Dendritic cell treated with granulocyte-macrophage colony-stimulating factor and Interleukin-4, amounts not matched to agents 40 ng/mL and 50 ng/mL, for 4 days (primary cell): ENCODE results near the gene NHERF2.

ENCODE experiments used
- H3K27ac Mint-ChIP-seq: one replicate; pipeline ENCODE4 v1.8.0; 2022; ENCODE audit warnings: mild to moderate bottlenecking, mixed read lengths
- H3K27me3 Mint-ChIP-seq: one replicate; pipeline ENCODE4 v1.8.0; 2022; ENCODE audit warnings: mild to moderate bottlenecking, mixed read lengths
- H3K36me3 Mint-ChIP-seq: one replicate; pipeline ENCODE4 v1.8.0; 2022; ENCODE audit warnings: low read depth, mixed read lengths
- H3K4me1 Mint-ChIP-seq: one replicate; pipeline ENCODE4 v1.8.0; 2022; ENCODE audit warnings: low read depth, mixed read lengths
- H3K4me3 Mint-ChIP-seq: one replicate; pipeline ENCODE4 v1.8.0; 2022; ENCODE audit warnings: mild to moderate bottlenecking, moderate library complexity, mixed read lengths
- H3K9me3 Mint-ChIP-seq: one replicate; pipeline ENCODE4 v1.8.0; 2022; ENCODE audit warnings: mixed read lengths
- intact Hi-C: fragments of 100-400 bp; cut with micrococcal nuclease; formaldehyde crosslinking; loops from one replicate; pipeline ENCODE4 v1.15.0; 2022

NHERF2 gene

DNA sequence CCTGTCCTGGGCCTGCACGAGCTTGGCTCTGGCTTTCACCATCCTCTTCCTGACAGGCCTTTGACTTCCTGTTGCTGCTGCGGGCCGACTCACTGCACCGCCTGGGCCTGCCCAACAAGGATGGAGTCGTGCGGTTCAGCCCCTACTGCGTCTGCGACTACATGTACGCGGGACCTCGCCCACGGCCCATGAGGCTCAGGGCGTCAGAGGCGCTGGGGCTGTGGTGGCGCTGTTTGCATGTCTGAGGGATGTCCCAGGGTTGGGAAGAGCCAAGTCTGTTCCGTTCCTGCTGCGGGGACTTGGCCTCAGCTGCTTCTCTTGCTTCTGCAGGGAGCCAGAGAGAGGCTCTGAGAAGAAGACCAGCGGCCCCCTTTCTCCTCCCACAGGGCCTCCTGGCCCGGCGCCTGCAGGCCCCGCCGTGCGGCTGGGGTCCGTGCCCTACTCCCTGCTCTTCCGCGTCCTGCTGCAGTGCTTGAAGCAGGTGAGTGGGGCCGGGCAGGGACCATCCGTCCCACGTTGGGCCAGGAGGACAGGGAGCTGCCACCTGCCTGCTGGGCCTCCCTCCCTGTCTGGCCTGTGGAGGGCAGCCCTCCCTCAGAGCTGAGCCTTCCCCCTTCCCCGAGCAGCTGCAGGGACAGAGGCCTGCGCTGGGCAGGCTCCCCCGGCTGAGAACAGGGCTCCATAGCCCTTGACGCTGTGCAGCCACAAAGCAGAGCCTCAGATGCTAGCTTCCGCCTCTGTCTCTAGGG lies 44.9 kb downstream of the NHERF2 start:
- no peaks in the 10 kb centered on the region for H3K27me3 Mint-ChIP-seq
- no peak overlapping the region for H3K4me3 Mint-ChIP-seq
- peaks cover 100% of the 10 kb centered on the region for H3K36me3 Mint-ChIP-seq
- no peaks in the 10 kb centered on the region for H3K4me1 Mint-ChIP-seq
- H3K27ac Mint-ChIP-seq = no peak overlapping the region
- intact Hi-C loops = no loop called here
- no peaks in the 10 kb centered on the region for H3K9me3 Mint-ChIP-seq

DNA sequence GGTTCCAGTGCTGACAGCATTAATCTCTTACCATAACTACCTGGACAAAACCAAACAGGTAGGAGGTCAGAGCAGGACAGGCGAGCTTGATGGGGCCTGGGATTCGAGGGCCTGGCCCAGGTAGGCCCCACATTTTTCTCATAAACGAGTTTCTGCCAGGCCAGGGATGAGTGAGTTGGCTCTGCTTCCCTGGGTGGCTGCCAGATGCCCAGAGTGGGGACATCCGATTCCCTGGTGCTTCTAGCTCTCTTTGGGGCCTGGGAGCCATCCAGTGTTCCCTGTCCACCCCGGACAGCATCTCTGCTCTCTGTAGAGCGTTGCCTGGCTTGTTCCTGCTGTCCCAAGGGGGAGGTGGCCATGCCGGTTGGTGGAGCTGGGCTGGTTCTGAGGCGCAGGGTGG lies 46.2 kb downstream of the NHERF2 start:
- H3K36me3 Mint-ChIP-seq = peaks cover 100% of the 10 kb centered on the region
- no peaks in the 10 kb centered on the region for H3K9me3 Mint-ChIP-seq
- no peaks in the 10 kb centered on the region for H3K27me3 Mint-ChIP-seq
- no peaks in the 10 kb centered on the region for H3K4me1 Mint-ChIP-seq
- no peak overlapping the region for H3K4me3 Mint-ChIP-seq
- intact Hi-C loops = no loop called here
- no peak overlapping the region for H3K27ac Mint-ChIP-seq

DNA sequence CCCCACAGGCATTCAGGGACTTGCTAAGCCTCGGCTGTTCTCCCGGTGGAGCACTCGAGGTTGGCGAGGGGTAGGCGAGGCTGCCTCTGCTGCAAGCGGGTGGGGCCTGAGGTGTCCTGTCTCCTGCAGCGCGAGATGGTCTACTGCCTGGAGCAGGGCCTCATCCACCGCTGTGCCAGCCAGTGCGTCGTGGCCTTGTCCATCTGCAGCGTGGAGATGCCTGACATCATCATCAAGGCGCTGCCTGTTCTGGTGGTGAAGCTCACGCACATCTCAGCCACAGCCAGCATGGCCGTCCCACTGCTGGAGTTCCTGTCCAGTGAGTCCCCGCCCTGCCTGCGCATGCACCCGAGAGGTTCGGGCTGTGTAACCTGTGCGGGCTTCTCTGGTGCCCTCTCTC lies 47.4 kb downstream of the NHERF2 start:
- no peak overlapping the region for H3K4me3 Mint-ChIP-seq
- H3K9me3 Mint-ChIP-seq = no peaks in the 10 kb centered on the region
- H3K36me3 Mint-ChIP-seq = peaks cover 100% of the 10 kb centered on the region
- intact Hi-C loops = no loop called here
- no peaks in the 10 kb centered on the region for H3K4me1 Mint-ChIP-seq
- no peak overlapping the region for H3K27ac Mint-ChIP-seq
- no peaks in the 10 kb centered on the region for H3K27me3 Mint-ChIP-seq

DNA sequence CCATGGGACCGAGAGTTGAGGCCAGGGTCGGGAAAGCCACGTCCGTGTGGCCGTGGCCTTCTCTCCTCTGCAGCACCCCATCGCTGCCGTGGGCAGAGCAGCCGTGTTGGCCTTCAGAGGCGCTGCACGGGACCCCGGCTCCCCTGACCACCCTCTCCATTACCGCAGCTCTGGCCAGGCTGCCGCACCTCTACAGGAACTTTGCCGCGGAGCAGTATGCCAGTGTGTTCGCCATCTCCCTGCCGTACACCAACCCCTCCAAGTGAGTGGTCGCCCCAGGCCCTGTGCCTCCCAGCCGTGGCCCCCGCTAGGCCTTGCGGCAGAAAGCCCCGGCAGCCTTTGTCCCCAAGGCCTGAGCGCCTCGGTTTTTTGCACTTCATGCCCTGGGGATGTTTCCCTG lies 48.9 kb downstream of the NHERF2 start:
- Mint-ChIP-seq H3K27ac (no peak overlapping the region), H3K4me1 (no peaks in the 10 kb centered on the region), H3K4me3 (no peak overlapping the region), H3K27me3 (no peaks in the 10 kb centered on the region), H3K9me3 (no peaks in the 10 kb centered on the region), H3K36me3 (peaks cover 100% of the 10 kb centered on the region)
- intact Hi-C loops = no loop called here

DNA sequence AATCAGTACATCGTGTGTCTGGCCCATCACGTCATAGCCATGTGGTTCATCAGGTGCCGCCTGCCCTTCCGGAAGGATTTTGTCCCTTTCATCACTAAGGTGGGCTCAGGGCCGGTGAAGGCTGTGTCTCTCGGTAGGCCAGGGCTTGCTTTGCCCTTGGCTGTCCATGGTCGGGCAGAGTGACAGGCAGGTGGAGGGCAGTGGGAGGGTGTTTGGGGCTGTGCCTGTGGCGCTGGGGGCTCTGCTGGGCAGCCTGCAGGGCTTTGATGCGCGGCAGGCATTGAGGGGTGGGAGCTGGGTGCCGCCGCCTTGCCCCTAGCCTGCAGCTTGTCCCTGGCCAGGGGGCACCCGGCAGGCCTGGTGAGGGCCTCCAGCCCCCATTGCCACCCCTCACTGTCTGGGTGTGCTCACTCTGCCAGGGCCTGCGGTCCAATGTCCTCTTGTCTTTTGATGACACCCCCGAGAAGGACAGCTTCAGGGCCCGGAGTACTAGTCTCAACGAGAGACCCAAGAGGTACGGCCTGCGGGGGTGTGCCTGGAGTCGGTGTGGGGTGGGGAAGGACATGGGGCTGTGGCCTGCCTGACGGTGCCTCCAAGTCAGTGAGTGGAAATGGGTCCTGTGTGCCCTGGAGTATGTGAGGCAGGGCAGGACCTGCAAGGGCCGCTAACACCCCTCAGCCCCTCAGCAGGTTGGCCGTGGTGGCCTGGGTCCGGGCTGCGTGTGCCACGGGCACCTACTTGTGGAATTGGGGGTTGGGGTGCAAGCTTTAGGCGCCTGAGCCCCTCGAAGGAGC lies 49.6 kb downstream of the NHERF2 start:
- Mint-ChIP-seq H3K4me1 (no peaks in the 10 kb centered on the region), H3K9me3 (no peaks in the 10 kb centered on the region), H3K4me3 (no peak overlapping the region), H3K36me3 (peaks cover 100% of the 10 kb centered on the region), H3K27ac (no peak overlapping the region), H3K27me3 (no peaks in the 10 kb centered on the region)
- intact Hi-C loops = no loop called here

DNA sequence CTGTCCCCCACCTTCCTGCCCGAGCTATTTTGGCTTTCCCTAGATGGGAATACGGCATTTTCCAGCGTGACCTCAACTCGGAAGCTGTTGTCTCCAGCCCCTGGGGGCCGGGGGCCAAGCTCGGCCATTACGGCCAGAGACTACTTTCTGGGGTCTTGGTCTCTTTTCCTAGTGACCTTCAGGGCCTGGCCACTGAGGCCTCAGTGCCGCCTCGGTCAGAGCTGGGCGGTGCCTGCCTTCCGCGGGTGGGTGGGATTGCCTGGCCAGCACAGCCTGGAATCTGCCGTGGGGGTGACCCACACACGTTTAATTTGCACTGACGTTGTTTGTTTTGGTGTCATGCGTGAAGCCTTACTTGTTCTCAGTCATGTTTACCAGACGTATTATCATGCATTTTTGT lies 50.3 kb downstream of the NHERF2 start:
- H3K4me1 Mint-ChIP-seq = no peaks in the 10 kb centered on the region
- H3K27me3 Mint-ChIP-seq = no peaks in the 10 kb centered on the region
- H3K9me3 Mint-ChIP-seq = no peaks in the 10 kb centered on the region
- intact Hi-C loops = no loop called here
- H3K27ac Mint-ChIP-seq = no peak overlapping the region
- H3K36me3 Mint-ChIP-seq = peaks cover 100% of the 10 kb centered on the region
- no peak overlapping the region for H3K4me3 Mint-ChIP-seq

DNA sequence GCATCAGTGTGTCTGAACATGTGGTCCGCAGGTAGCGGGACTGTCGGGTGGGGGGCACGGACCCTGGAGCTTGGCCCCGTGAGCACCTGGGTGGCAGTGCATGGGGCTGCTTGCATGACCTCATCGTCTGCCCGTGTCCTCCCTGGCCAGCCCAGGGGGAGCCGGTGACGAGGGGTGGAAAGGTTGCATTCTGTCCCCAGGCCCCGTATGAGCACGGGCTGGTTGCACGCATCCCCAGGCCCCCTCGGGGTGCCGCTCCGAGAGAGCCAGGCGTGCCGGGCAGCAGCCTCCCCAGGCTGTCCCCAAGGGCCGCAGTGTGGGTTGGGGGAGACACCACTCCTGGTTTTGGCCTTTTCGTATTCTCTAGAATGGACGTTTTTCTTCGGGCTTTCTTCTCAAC lies 51.0 kb downstream of the NHERF2 start:
- intact Hi-C loops = no loop called here
- Mint-ChIP-seq H3K4me3 (no peak overlapping the region), H3K9me3 (no peaks in the 10 kb centered on the region), H3K4me1 (no peaks in the 10 kb centered on the region), H3K36me3 (peaks cover 100% of the 10 kb centered on the region), H3K27me3 (no peaks in the 10 kb centered on the region), H3K27ac (no peak overlapping the region)

DNA sequence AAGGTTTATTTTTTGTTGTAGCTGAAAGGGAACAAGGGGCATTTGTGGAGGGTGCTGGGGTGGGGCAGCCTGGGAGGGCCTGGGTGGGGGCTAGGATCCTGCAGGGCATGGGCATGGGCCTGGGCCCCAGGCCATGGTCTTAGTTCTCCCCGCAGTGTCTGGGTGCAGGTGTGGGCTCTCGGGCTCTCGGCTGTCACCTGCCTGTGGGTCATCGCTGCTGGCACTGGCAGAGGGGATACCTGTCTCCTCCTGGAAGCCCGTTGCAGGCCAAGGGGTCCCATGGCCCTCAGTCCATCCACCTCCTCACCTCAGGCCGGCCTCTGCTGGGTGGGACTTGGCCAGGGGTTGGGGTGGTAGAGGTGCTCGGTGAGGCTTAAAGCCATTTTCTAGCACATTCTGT lies 51.4 kb downstream of the NHERF2 start:
- no peaks in the 10 kb centered on the region for H3K4me1 Mint-ChIP-seq
- intact Hi-C loops = no loop called here
- H3K27ac Mint-ChIP-seq = no peak overlapping the region
- peaks cover 100% of the 10 kb centered on the region for H3K36me3 Mint-ChIP-seq
- no peak overlapping the region for H3K4me3 Mint-ChIP-seq
- no peaks in the 10 kb centered on the region for H3K27me3 Mint-ChIP-seq
- H3K9me3 Mint-ChIP-seq = no peaks in the 10 kb centered on the region

DNA sequence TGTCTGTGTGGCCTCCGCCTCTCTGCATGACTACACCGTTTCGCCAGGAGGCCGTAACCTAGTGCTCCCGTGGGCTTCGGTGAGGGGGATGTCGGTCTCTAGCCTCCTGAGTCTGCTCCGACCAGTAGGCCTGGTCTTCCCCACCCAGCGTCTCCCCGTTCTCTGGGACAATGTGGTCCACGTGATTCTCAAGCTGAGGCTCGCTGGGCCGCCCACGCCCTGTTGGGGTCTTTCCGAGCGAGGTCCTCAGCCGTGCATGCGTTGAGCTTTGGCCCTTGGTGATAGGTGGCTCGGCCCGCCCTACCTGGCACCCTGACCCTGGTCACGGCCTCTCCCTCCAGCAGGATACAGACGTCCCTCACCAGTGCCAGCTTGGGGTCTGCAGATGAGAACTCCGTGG lies 52.0 kb downstream of the NHERF2 start:
- intact Hi-C loops = no loop called here
- H3K27me3 Mint-ChIP-seq = no peaks in the 10 kb centered on the region
- H3K4me1 Mint-ChIP-seq = no peaks in the 10 kb centered on the region
- no peak overlapping the region for H3K27ac Mint-ChIP-seq
- no peaks in the 10 kb centered on the region for H3K9me3 Mint-ChIP-seq
- no peak overlapping the region for H3K4me3 Mint-ChIP-seq
- H3K36me3 Mint-ChIP-seq = peaks cover 100% of the 10 kb centered on the region

DNA sequence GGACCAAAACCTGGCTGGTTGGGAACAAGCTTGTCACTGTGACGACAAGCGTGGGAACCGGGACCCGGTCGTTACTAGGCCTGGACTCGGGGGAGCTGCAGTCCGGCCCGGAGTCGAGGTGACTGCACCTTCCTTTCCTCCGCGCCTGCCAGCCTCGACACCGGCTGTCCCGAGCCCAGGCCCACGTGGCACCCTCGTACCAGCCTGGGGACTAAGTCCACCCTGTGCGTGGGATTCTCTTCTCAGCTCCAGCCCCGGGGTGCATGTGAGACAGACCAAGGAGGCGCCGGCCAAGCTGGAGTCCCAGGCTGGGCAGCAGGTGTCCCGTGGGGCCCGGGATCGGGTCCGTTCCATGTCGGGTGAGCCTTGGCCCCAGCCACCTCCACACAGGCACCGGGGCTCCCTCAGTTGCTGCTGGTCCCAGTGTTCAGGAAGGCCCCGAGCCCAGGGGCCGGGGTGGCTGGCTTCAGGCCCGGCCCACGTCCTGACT lies 52.7 kb downstream of the NHERF2 start:
- no peak overlapping the region for H3K4me3 Mint-ChIP-seq

DNA sequence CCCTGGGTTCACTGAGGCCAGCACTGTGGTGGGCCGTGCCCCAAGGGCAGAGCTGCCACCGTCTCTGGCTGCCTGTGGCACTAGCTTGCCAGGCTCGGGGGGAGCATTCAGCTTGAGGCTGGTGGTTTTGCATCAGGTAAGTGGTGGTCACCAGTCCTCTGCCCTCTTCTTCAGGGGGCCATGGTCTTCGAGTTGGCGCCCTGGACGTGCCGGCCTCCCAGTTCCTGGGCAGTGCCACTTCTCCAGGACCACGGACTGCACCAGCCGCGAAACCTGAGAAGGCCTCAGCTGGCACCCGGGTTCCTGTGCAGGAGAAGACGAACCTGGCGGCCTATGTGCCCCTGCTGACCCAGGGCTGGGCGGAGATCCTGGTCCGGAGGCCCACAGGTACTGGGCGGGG lies 53.3 kb downstream of the NHERF2 start:
- H3K36me3 Mint-ChIP-seq = peaks cover 100% of the 10 kb centered on the region
- H3K27ac Mint-ChIP-seq = no peak overlapping the region
- no peaks in the 10 kb centered on the region for H3K4me1 Mint-ChIP-seq
- no peak overlapping the region for H3K4me3 Mint-ChIP-seq
- intact Hi-C loops = no loop called here
- H3K9me3 Mint-ChIP-seq = no peaks in the 10 kb centered on the region
- no peaks in the 10 kb centered on the region for H3K27me3 Mint-ChIP-seq

More for the DNA sequence above, 52.7 kb downstream of the NHERF2 start:
- no peaks in the 10 kb centered on the region for H3K27me3 Mint-ChIP-seq
- peaks cover 100% of the 10 kb centered on the region for H3K36me3 Mint-ChIP-seq
- H3K9me3 Mint-ChIP-seq = no peaks in the 10 kb centered on the region
- H3K4me1 Mint-ChIP-seq = no peaks in the 10 kb centered on the region
- intact Hi-C loops = no loop called here
- no peak overlapping the region for H3K27ac Mint-ChIP-seq

DNA sequence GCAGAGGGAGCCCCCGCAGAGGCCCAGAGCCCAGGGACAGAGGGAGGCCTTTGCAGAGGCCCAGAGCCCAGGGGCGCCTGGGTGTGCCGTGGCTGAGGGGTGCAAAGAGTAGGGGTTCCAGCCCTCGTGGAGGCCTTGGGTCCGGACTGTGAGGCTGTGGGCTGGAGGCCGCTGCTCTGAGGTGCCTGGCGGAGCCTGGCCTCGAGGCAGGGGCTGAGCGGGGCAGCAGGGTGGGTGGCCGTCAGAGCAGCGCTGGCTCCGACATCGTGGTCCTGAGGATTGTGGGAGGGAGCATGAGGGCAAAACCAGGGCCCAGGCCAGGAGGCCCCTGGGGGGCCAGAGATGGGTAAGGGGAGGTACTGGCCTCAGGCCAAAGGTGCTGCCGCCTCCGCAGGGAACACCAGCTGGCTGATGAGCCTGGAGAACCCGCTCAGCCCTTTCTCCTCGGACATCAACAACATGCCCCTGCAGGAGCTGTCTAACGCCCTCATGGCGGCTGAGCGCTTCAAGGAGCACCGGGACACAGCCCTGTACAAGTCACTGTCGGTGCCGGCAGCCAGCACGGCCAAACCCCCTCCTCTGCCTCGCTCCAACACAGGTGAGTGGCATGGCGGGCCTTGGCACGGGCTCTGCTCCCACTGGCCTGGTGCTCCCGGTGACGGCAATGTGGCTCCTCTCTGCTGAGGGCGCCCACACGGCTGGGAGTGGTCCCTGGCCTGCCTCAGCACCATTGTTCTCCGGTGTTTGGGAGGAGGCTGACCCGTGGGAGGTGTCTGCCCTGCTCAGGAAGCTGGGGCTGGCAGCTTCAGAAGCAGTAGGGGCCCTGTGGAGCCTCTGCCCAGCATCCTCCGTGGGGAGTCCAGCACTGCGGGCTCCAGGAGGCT lies 54.7 kb downstream of the NHERF2 start:
- Mint-ChIP-seq H3K9me3 (no peaks in the 10 kb centered on the region), H3K4me1 (no peaks in the 10 kb centered on the region), H3K27ac (no peak overlapping the region), H3K4me3 (no peak overlapping the region), H3K27me3 (no peaks in the 10 kb centered on the region), H3K36me3 (peaks cover 100% of the 10 kb centered on the region)
- intact Hi-C loops = no loop called here

DNA sequence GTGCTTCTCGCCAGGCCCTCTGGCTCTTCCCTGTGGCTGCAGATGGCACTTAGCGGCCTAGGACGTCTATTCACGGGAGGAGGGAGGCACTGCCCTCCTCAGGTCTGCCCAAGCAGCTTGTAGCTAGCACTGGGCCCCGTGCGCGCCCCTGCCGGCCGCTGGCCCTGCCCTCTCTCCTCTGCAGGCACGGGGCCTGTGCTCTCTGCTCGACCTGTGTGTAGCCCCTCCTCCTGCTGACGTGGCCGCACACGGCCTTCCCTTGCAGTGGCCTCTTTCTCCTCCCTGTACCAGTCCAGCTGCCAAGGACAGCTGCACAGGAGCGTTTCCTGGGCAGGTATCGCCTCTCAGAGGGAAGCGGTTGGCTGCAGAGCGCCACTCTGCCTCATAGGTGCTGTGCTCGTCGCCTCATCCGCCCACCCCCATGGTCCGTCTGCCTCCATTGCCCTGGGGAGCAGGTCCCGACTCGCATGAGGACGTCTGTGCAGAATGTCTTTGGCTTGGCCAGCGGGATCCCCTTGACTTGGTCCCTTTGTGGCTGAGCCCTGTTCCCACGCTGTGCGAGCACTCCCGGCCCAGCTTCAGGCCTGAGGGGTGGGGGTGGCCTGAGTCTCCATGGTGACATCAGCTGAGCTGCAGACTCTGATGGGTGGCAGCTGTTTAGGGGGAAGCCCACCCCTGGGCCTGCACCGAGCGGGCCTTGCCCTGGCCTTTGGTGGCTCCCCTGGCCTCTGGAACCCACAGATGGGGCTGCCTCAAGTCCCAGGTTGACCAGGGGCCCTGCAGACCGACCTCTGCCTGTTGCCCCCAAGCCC lies 55.7 kb downstream of the NHERF2 start:
- intact Hi-C loops = no loop called here
- Mint-ChIP-seq H3K36me3 (peaks cover 100% of the 10 kb centered on the region), H3K4me1 (no peaks in the 10 kb centered on the region), H3K9me3 (no peaks in the 10 kb centered on the region), H3K27me3 (no peaks in the 10 kb centered on the region), H3K4me3 (no peak overlapping the region), H3K27ac (no peak overlapping the region)
